H7 (cell line): ENCODE measurements around the gene RFPL3. TPM values are rescaled to one million over a fixed set of nuclear protein-coding genes. Genes with fewer than 3 reads are reported as not detected.

Source experiments
- DNase-seq: peaks from one replicate; pipeline ENCODE4 v3.0.0; 2012
- H3K27me3 ChIP-seq: 2 replicates; pipeline ENCODE4 v1.6.0; 2011; ENCODE audit warnings: mild to moderate bottlenecking, low read length; ENCODE audit not compliant: control insufficient read depth, insufficient read depth
- H3K36me3 ChIP-seq: replicated peaks from 2 replicates; pipeline ENCODE4 v1.5.1; 2011; ENCODE audit warnings: low read length; ENCODE audit not compliant: control insufficient read depth, insufficient read depth
- H3K4me3 ChIP-seq: 2 replicates; pipeline ENCODE4 v1.5.1; 2011; ENCODE audit warnings: low read depth, mild to moderate bottlenecking, control low read depth, low read length, moderate library complexity; ENCODE audit not compliant: insufficient read depth
- total RNA-seq: library from RNA; depleted of rRNA; stranded (reverse); fragments of >200 nt; shearing (Covaris generic); gene quantifications from 2 replicates; pipeline ENCODE4 v1.2.3, GENCODE V29; 2014

Gene RFPL3
- total RNA-seq, 1 experiment from 2014 or later, result not detected

DNA sequence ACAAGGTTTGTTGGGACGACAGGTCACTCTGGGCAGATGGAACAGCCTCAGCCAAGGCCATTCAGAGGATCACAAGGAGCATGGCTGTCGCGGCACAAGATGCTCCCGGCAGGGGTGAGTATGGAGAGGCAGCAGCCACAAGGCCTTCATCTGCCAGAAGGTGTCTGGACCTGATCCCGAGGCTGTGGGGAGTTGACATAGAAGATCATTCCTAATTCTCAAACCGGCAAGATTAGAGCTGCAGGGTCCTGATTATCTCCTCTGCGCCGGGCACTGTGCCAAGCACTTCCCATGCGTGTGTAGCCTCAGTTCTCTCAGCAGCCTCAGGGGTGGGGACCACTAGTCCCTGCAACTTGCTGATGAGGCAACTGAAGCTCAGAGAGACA is 32.3 kb upstream of the RFPL3 start:
- H3K36me3 ChIP-seq, result no peaks in the 10 kb centered on the region
- no peak overlapping the region for H3K4me3 ChIP-seq
- no peaks in the 10 kb centered on the region for H3K27me3 ChIP-seq
- DNase-seq, result no peak

DNA sequence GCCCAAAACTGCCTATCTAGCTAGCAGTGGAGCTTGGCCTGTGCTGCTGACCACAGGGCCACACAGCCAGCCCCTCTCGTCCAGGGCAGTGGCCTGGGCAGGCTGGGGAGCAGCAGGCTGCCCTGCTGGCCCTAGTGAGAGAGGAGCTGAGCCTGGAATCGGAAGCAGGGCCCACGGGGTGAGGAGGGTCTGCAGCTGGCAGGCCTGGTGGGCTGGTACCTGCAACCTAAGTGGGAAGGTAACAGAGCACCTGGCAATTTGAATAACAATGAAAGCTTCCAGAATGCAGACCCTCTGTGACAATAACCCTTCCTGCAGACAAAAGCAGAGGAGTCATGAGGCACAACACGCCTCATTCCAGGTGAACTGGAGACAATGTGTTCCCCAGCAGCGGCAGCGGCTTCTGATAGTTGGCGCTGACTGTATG is 31.8 kb upstream of the RFPL3 start:
- Histone ChIP-seq H3K4me3 (no peak overlapping the region), H3K36me3 (no peaks in the 10 kb centered on the region), H3K27me3 (no peaks in the 10 kb centered on the region)
- DNase-seq, result peak; percentile 84

DNA sequence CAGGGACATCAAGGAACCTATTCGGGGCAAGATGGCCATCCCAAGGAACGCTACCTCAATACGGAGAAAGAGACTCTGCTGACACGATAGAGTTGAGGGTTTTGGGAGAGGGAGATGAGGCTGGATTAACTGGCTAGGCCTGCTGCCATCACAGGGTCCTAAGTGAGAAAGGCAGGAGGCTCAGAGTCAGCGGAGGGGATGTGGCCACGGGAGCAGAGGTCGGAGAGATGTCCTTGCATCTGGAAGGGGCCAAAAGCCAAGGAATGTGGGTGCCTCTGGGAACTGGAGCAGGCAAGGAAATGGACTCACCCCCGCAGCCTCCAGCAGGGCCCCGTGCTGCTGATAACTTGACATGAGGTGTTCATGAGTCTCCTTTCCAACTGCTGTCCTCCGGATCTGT is 31.0 kb upstream of the RFPL3 start:
- Histone ChIP-seq H3K36me3 (no peaks in the 10 kb centered on the region), H3K4me3 (no peak overlapping the region), H3K27me3 (no peaks in the 10 kb centered on the region)
- no peak for DNase-seq

DNA sequence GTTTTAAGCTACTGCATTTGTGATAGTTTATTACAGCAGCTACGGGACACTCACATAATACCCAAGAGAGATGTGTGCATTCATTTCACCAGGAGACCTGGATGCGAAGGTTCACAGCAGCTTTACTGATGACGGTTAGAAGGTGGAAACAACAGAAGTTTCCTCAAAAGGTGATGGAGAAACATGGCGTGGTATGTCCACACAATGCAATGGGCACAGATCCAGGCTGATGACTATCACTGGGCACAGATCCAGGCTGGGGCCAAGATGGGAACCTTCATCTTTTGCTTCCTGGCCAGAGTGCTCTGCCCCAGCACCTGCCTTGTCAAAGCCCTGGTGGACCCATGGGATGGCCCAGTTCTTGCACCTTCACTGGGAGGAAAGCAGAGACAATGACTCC is 30.6 kb upstream of the RFPL3 start:
- DNase-seq, result no peak
- Histone ChIP-seq H3K4me3 (no peak overlapping the region), H3K27me3 (no peaks in the 10 kb centered on the region), H3K36me3 (no peaks in the 10 kb centered on the region)

DNA sequence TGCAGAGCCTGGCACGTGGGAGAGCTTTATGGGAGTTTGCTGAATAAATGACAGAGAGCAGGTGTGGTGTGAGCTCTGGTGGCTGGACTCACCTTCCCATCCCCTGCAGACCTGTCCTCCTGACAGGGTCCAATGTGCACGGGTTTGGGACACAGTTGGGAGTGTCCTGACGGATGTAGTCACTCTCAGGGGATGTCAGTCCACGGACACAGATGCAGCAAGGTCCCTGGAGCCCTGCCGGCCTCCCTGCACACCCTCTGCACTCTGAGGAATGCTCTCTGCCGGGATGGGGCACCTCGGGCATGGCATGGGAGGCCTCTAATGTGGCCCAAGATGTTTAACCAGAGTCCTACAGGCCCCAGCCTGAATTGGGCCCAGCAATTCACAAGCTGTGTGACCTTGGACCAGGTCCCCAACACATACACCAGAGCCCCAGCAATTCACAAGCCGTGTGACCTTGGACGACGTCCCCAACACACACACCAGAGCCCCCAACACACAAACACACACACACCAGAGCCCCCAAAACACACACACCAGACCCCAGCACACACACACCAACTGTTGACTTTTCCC is 30.0 kb upstream of the RFPL3 start:
- DNase-seq, result no peak
- Histone ChIP-seq H3K36me3 (no peaks in the 10 kb centered on the region), H3K27me3 (no peaks in the 10 kb centered on the region), H3K4me3 (no peak overlapping the region)

DNA sequence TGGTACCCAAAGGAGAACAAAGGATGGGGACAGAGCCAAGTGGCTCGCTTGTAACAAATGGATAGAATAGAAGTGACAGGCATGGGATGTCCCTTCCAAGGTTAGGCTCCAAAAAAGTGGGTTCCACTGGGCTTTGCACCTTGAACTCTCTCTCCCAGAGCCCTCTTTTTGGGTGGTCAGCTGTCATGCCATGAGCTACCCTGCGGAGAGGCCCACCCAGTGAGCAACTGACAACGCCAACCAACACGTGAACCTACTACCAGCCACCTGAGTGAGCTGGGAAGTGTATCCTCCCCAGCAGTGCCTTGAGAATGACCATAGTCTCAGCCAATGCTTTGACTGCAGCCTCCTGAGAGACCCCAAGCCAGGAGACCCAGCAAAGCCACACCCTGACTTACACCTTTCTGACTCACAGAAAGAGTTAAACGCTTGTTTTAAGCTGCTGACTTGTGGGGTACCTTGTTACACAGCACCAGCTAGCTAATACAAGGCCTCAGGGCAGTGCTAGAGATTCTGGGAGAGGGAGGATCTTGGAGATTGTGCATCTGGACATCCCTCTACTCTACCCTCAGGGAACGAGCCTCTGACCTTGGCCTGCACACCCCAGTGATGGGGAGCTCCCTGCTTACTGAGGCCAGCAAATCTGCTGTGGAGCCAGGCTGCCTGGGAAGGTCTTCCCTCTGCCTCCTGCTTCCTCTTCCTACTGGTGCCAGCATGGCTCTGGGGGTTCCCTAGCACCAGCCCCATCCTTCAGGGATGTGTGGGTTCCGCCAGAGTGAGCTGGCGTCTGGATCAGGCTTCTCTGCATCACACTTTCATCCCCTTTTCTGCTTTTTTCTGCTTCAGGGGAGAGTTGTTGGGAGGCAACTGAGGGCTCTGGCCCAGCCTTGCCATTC is 29.1 kb upstream of the RFPL3 start:
- no peaks in the 10 kb centered on the region for H3K27me3 ChIP-seq
- DNase-seq, result no peak
- no peaks in the 10 kb centered on the region for H3K36me3 ChIP-seq
- H3K4me3 ChIP-seq, result no peak overlapping the region

DNA sequence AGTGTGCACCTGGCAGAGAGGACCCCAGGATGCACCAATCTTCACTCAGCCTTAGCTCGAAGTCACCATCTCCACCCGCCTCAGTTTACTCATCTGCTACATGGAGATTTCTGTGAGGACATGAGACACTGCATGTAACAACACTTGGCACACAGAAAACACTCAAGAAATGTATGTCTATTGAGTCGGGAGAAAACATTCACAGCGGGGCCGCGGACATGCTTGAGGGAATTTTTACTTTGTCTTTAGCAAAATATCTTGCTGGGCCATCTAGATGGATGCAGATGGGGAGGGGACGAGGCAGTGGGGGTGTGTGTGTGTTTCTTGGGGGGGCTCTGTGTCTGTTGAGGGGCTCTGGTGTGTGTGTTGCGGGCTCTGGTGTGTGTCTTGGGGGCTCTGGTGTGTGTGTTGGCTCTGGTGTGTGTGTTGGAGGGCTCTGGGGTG is 28.4 kb upstream of the RFPL3 start:
- Histone ChIP-seq H3K27me3 (no peaks in the 10 kb centered on the region), H3K36me3 (no peaks in the 10 kb centered on the region), H3K4me3 (no peak overlapping the region)
- no peak for DNase-seq

DNA sequence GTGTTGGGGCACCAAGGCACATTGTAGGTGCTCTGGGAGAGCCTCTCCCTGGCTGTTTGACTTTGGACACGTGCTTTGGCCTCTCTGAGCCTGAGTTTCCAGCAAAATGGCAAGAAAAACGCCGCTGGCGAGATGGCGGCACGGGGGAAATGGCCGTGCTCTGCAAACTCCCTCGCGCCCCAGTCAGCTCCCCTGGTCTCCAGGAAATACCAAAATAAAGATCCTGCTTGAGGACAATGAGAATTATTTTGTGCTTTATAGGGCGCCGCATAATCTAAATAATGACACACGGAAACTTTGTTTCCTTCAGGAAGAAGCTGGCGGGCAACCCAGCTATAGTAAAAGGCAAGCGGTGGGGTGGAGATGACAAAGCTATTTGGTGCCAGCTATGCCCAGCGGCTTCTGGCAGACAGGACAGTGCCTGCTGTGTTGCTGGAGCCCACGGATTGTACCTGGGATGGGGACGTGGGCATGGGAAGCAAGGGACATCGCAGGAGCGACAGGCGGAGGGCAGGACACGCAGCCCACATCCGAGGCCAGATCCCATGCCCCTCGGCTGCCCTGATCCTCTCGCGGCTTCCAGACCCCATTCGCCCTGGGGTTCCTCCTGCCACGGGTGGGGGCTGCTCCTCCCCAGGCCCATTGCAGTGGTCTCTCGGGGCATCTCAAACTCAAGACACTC is 26.3 kb upstream of the RFPL3 start:
- Histone ChIP-seq H3K36me3 (no peaks in the 10 kb centered on the region), H3K27me3 (no peaks in the 10 kb centered on the region), H3K4me3 (no peak overlapping the region)
- DNase-seq, result peak; percentile 57

DNA sequence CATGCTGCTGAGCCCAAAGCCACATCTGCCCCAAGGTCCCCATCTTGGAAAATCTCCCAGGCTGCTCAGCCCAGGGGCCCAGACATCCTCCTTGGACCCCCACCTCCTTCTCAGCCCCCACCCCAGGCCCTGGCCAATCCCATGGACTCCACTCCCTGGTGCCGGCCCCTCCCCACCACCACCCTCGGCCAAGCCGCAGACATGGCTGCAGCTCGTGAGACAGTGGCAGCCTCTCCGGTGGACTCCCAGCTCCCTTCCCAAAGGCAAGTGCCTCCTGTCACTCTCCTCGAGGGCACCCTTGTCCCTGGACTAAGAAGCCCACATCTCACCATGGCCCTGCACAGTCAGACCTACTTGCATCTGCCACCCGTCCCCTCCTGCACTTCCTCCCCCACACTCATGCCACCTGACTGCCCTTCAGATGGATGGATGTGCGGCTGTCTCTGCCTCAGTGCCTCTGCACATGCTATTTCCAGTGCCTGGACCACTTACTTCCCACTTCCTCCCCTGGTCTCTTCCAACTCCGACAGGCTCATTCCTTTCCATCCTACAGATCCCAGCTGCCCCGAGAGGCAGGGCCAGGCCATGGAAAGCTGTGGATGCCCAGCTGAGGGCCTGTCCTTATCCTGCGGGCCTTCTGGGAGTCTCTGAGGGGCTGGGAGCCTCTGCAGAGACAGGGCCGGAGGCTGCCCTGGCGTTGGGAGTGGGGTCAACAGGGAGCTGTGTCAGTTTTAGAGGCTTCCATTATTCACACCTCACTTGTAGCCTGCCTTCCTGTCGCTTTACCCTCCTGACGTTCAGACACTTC is 25.5 kb upstream of the RFPL3 start:
- Histone ChIP-seq H3K4me3 (no peak overlapping the region), H3K27me3 (no peaks in the 10 kb centered on the region), H3K36me3 (no peaks in the 10 kb centered on the region)
- DNase-seq, result peak; percentile 36

DNA sequence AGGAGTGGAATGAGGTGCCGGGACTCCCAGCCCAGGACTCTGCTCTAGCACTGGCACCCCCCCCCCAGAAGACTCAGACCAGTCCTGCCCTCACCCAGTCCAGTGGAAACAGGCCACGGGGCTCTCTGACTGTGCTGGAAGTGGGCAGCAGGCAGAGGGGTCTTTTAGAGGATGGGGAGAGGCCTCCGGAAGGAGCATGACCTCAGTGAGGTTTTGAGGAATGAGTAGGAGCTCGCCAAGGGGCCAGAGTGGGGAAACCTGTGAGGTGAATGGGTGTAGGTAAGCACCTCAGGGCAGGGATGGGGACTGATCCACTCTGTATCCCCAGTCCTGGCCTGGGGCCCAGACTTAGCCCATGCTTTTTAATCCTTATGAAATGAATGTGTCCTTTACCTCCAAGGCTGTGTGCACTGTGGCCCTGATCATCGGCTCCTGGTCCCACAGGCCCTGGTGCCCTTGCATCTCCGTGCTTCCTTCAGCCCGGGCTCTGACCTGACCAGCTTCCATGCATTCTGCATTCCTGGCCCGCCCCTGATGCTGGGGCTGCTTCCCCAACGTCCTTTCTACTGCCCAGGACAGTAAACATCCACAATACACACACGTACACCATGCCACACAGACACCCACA is 24.4 kb upstream of the RFPL3 start:
- Histone ChIP-seq H3K4me3 (no peak overlapping the region), H3K36me3 (no peaks in the 10 kb centered on the region), H3K27me3 (no peaks in the 10 kb centered on the region)
- DNase-seq, result no peak

DNA sequence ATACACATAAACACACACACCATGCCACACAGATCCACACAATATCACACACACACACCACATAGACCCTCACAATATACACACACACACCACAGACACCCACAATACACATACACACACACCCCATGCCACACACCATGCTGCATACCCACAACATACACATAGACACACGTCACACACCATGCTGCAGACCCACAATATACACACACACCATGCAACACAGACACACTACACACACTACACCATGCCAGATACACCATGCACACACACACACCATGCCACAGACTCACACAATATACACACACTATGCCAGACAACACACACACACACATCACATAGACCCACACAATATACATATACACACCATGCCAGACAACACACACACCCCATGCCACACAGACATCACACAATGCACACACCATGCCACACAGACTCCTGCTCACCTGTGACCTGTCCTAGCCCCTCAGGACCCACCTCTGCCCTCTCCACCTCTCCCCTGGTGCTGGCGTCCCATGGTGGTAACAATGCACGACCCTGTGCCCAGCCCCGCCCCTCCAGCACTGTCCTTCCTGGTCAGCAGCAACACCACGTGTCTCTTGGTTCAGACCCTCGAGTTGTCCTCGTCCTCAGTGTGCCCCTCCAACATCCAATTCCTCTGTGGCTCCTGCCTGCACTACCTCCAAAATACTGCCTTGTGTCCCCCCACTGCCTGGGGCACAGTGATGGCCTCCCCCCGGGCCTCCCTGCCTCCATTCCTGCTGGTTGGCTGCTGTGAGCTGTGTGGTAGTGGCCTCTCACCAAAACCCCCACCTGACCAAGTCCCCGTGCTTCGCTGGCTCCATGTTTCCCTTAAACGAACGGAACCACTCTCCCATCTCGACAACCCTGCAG is 23.7 kb upstream of the RFPL3 start:
- DNase-seq, result no peak
- Histone ChIP-seq H3K4me3 (no peak overlapping the region), H3K36me3 (no peaks in the 10 kb centered on the region), H3K27me3 (no peaks in the 10 kb centered on the region)

DNA sequence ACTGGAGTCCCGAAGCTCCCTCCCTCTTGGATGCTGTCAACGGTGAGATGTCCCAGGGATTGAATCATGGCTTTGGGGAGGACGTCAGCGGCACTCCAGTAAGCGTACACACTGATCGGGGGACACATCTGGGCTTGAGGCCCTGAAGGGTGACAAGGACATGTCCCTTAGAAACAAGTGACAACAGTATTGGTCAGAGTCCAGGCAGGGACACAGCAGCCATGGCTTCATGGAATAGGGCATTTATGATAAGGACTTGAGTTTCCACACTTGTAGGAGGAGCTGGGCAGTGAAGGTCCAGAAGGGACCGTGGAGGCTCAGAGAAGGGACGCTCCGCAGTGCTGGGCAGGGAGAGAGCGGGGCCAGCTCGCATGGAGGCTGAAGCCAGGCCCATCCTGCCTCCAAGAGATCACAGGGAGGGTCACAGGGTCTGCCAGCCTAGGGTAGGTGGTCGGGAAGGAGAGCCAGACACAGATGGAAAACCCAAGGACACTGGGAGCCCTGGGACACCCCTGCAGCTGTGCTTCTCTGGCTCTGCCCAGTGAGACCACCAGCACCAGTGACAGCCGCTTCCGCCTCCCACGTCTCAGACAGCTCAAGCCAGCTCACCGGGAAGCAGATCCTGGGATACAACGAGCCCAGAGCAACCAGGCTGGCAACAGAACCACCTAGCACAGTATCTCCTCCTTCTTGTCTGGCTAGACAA is 22.9 kb upstream of the RFPL3 start:
- DNase-seq, result no peak
- H3K4me3 ChIP-seq, result no peak overlapping the region
- H3K36me3 ChIP-seq, result no peaks in the 10 kb centered on the region
- H3K27me3 ChIP-seq, result no peaks in the 10 kb centered on the region

DNA sequence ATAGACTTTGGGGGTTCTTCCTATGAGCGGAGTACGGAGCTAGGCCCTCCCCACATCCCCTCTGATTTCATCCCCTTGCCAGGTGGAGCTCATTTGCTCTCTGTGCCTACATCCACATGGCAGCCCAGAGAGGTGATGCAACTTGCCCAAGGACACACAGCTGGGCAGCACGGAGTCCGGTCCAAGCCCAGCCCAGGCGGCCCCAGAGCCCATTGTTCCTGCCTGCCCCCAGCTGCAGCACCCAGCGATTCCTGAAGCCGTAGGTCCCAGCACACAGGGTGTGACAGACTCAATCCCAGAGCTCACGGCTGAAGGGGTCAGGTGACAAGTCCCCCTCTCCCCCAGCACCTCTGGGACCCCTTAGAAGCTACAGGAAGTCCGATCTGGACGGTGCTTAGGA is 22.2 kb upstream of the RFPL3 start:
- Histone ChIP-seq H3K36me3 (no peaks in the 10 kb centered on the region), H3K4me3 (no peak overlapping the region), H3K27me3 (no peaks in the 10 kb centered on the region)
- no peak for DNase-seq
